Duodenal mucosa (tissue), 2 donors: ENCODE measurements around the gene MAGI3.
"Not testable (repeated sequence)": the region's sequence is repeated elsewhere in the genome, so short reads cannot be mapped to it uniquely, and the experiment has no call there.

Experiments used
- H3K27ac ChIP-seq: one replicate; pipeline ENCODE4 v1.7.0; 2013; ENCODE audit warnings: low read depth, low read length
- H3K27me3 ChIP-seq, 2 donors: one replicate each; pipeline ENCODE4 v1.7.0; 2013; ENCODE audit warnings: low read length in 2 of 2, control low read depth in 1 of 2; ENCODE audit not compliant: insufficient read depth in 2 of 2, control insufficient read depth in 1 of 2
- H3K36me3 ChIP-seq, 2 donors: one replicate each; pipeline ENCODE4 v1.7.0; 2013; ENCODE audit warnings: low read length in 2 of 2, control low read depth in 1 of 2; ENCODE audit not compliant: insufficient read depth in 2 of 2, control insufficient read depth in 1 of 2
- H3K4me1 ChIP-seq, 2 donors: one replicate each; pipeline ENCODE4 v1.7.0; 2013; ENCODE audit warnings: low read length in 2 of 2, control low read depth in 1 of 2; ENCODE audit not compliant: insufficient read depth in 2 of 2, control insufficient read depth in 1 of 2
- H3K4me3 ChIP-seq, 2 donors: one replicate each; pipeline ENCODE4 v1.7.0; 2013; ENCODE audit warnings: low read length in 2 of 2, low read depth in 1 of 2
- H3K9ac ChIP-seq, 2 donors: one replicate each; pipeline ENCODE4 v1.7.0; 2013; ENCODE audit warnings: low read length in 2 of 2, low read depth in 1 of 2
- H3K9me3 ChIP-seq, 2 donors: one replicate each; pipeline ENCODE4 v1.7.0; 2013; ENCODE audit warnings: low read length in 2 of 2, control low read depth in 1 of 2; ENCODE audit not compliant: control insufficient read depth in 1 of 2

Gene MAGI3

DNA sequence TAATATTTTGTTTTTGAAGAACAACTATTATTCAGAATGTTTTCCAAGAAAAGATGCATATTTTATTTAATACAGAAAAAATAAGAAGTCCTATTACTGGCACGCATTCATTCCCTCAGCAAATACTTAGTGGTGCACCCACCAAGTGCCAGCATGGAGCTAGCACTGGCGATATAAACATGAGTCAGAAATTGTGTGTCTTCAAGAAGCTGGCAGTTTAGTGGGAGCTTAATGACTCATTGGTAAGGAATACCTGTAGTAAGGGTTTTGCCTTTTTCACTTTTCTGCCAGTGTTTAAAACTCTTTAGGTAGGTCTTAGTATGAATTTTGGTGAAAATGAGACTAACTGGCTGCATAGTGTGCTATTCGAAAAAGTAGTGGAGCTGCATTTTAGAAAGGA, 6.3 kb downstream of the MAGI3 start:
- Histone ChIP-seq H3K9ac (no peak overlapping the region), H3K27me3 (no peaks in the 10 kb centered on the region), H3K9me3 (no peaks in the 10 kb centered on the region), H3K27ac (no peak overlapping the region), H3K36me3 (no peaks in the 10 kb centered on the region), H3K4me3 (no peak overlapping the region), H3K4me1 (peaks cover 4 to 7% of the 10 kb centered on the region in 2 donors)

GRCh38 chr1:113399062-113399583, 8.8 kb downstream of the MAGI3 start:
- Histone ChIP-seq H3K27ac (no peak overlapping the region), H3K9ac (no peak overlapping the region), H3K4me1 (peaks cover 0 to 4% of the 10 kb centered on the region in 2 donors), H3K4me3 (no peak overlapping the region), H3K36me3 (no peaks in the 10 kb centered on the region), H3K27me3 (no peaks in the 10 kb centered on the region), H3K9me3 (no peaks in the 10 kb centered on the region)

DNA sequence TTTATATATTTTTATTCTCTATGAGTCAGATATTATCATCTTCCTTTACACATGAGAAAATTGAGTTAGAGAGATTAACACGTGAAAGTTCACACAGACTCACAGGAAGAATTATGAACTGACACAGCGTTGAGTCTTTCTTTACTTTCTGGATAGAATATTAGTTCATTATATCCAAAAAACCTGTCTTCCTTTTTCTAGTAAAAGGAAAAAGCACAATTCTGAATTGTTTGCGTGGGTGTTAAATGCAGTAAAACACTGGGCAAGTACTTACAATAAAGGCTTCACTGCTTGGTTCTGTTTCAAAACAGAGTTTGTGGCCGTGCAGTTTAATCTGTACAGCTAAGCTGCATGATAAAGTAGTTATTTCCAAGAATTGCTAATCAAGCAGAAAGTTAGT, 10.8 kb downstream of the MAGI3 start:
- Histone ChIP-seq H3K4me3 (no peak overlapping the region), H3K9me3 (no peaks in the 10 kb centered on the region), H3K4me1 (peaks cover 0 to 4% of the 10 kb centered on the region in 2 donors), H3K27me3 (no peaks in the 10 kb centered on the region), H3K9ac (no peak overlapping the region), H3K36me3 (no peaks in the 10 kb centered on the region), H3K27ac (no peak overlapping the region)

- Histone ChIP-seq H3K4me3 (no peak overlapping the region), H3K36me3 (no peaks in the 10 kb centered on the region), H3K27ac (no peak overlapping the region), H3K9me3 (no peaks in the 10 kb centered on the region), H3K27me3 (no peaks in the 10 kb centered on the region), H3K9ac (no peak overlapping the region), H3K4me1 (peaks cover 0 to 4% of the 10 kb centered on the region in 2 donors)
These were observed 11.4 kb downstream of the MAGI3 start for GRCh38 chr1:113401728-113402127.

GRCh38 chr1:113403065-113403464, 12.8 kb downstream of the MAGI3 start:
- peaks cover 0 to 4% of the 10 kb centered on the region in 2 donors for H3K4me1 ChIP-seq
- H3K36me3 ChIP-seq: no peaks in the 10 kb centered on the region
- H3K27ac ChIP-seq: no peak overlapping the region
- no peak overlapping the region for H3K4me3 ChIP-seq
- H3K9me3 ChIP-seq: no peaks in the 10 kb centered on the region
- H3K27me3 ChIP-seq: no peaks in the 10 kb centered on the region
- H3K9ac ChIP-seq: no peak overlapping the region

GRCh38 chr1:113405573-113405972, 15.3 kb downstream of the MAGI3 start:
- Histone ChIP-seq H3K36me3 (no peaks in the 10 kb centered on the region), H3K9me3 (no peaks in the 10 kb centered on the region), H3K4me3 (no peak overlapping the region), H3K9ac (no peak overlapping the region), H3K27ac (no peak overlapping the region), H3K4me1 (peaks cover 0 to 5% of the 10 kb centered on the region in 2 donors), H3K27me3 (no peaks in the 10 kb centered on the region)

DNA sequence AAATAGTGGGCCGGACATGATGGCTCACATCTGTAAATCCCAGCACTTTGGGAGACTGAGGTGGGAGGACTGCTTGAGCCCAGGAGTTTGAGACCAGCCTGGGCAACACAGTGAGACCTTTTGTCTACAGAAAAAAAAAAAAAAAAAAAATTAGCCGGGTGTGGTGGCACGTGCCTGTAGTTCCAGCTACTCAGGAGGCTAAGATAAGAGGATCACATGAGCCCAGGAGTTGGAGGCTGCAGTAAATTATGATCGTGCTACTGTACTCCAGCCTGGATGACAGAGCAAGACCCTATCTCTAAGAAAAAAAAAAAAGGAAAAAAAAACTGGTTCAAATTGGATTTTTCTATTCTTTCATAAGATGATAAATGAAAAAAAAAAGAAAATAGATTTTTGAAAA, 15.8 kb downstream of the MAGI3 start:
- not testable (repeated sequence) for H3K4me1 ChIP-seq, H3K4me3 ChIP-seq, H3K27ac ChIP-seq, H3K36me3 ChIP-seq, H3K27me3 ChIP-seq, H3K9ac ChIP-seq, H3K9me3 ChIP-seq

DNA sequence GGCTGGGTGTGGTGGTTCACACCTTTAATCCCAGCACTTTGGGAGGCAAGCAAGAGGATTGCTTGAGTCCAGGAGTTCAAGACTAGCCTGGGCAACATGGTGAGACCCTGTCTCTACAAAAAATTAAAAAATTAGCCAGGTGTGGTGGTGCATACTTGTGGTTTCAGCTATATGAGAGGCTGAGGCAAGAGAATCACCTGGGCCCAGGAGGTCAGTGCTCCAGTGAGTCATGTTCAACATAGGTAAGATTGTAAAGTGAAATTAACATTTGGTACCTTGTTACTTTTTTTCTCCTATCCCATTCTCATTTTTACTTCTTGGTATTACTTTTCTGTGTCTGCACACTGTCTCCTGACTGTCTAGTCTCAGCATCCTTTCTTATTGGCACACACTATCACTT, 19.0 kb downstream of the MAGI3 start:
- H3K27ac ChIP-seq: no peak overlapping the region
- H3K9ac ChIP-seq: no peak overlapping the region
- peaks cover 0 to 9% of the 10 kb centered on the region in 2 donors for H3K4me1 ChIP-seq
- no peaks in the 10 kb centered on the region for H3K27me3 ChIP-seq
- no peaks in the 10 kb centered on the region for H3K9me3 ChIP-seq
- no peaks in the 10 kb centered on the region for H3K36me3 ChIP-seq
- H3K4me3 ChIP-seq: no peak overlapping the region

- H3K27ac ChIP-seq, H3K4me3 ChIP-seq, H3K4me1 ChIP-seq, H3K9me3 ChIP-seq, H3K9ac ChIP-seq, H3K27me3 ChIP-seq, H3K36me3 ChIP-seq: not testable (repeated sequence)
These were observed 21.7 kb downstream of the MAGI3 start for GRCh38 chr1:113412020-113412419.

GRCh38 chr1:113415310-113416070, 25.2 kb downstream of the MAGI3 start:
- Histone ChIP-seq H3K9ac (no peak overlapping the region), H3K36me3 (no peaks in the 10 kb centered on the region), H3K27me3 (no peaks in the 10 kb centered on the region), H3K4me1 (peaks cover 0 to 4% of the 10 kb centered on the region in 2 donors), H3K27ac (no peak overlapping the region), H3K4me3 (no peak overlapping the region), H3K9me3 (no peaks in the 10 kb centered on the region)
